ENCODE data around the gene BNC2.

BNC2 gene

DNA sequence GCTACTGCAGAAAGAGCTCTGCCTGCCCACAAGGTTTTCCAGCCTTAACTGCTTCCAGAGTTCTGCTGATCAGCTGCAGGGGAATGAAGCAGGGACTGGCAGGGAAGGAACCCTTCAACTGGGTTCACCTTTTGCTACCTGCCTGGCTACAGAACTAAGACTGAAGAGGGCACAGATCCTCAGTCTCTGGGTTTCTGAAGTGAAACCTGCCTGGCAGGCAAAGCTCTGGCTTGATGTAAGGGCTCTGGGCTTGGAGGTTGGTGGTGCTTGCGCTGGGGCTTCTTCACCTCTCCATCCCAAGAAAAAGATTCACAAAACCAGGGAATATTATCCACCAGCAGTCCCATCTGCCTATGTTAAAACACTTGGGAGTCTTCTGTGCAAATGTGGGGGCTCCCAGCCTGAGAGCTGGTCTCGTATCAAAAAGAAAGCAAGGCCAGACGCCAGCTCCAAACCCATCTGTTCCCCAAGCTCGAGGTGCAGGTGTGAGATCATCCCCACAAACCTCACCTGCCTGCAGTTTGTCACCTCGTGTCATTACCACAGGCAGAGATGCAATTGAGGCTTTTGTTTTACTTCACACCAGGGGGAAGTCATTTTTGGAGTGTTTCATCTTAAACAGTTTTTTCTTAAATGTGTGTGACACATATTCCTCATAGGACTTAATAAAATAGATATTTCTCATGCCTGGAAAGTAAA lies 58.3 kb downstream of the BNC2 start:
- no peak for DNase-seq

DNA sequence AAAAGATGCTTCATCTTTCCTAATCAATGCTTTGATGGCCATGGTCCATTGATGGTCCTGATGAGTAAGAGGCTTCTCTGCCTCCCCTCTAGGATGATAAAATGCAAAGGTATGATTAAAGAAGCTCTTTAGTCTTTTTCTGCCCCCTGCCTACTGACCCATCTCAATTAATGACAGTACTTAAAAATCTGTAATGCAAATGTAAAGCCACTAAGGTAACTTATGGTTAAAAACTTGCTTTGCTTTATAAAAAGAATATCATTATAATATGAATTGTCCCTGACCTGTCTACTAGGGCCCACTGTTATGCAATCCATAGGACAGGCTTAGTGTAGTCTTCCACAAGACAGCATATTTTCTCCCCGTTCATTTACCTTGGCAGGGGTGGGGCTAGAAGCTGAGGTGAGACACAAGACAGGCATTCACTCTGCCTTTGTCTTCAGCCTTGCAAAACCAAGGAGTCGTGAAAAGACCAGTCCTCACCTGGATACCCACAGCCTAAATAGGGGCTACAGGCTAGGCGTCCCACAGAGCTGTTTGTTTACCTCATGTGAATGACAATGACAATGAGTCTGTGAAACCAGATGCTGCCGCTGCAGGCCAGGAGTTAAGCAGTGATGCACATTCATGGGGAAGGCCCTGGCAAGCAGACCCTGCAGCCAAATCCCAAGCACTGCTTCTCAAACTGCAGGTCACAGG lies 60.4 kb downstream of the BNC2 start:
- DNase-seq: no peak

DNA sequence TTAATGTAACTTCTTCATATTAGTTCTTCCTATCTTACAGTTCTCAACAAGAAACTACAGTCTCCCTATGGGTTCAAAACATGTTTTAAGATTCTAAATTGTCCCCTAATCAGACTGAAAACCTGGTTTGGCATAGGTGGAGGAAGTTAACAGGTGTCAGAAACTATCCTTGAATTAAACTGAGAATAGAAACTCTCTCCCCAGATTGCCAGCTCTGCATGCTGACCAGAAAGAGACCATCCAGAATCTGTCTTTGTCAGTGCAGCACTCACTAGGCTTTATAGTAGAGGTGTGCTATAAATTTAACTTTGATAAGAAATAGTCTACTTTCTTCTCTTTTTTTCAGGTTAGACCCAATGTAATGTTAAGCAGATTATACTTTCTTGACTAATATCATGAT lies 63.8 kb downstream of the BNC2 start:
- DNase-seq: no peak

DNA sequence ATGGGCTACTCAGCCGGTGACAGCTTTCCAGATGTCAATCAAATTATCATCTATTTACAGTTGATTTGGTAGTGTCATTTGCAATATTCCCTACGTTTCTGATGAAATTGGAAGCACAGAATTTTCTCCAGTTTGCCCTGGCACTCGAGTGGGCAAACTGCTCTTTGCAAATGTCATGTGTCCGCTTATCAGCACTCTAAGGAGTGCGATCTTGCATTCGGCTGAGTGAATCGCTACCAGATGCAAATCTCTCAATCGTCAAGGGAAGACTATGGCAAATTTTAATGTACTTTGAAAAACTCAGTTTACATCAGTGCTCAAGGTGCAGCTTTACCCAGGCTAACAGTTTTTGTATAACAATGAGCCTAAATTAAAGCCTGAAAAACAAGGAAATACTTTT lies 66.8 kb downstream of the BNC2 start:
- no peak for DNase-seq

DNA sequence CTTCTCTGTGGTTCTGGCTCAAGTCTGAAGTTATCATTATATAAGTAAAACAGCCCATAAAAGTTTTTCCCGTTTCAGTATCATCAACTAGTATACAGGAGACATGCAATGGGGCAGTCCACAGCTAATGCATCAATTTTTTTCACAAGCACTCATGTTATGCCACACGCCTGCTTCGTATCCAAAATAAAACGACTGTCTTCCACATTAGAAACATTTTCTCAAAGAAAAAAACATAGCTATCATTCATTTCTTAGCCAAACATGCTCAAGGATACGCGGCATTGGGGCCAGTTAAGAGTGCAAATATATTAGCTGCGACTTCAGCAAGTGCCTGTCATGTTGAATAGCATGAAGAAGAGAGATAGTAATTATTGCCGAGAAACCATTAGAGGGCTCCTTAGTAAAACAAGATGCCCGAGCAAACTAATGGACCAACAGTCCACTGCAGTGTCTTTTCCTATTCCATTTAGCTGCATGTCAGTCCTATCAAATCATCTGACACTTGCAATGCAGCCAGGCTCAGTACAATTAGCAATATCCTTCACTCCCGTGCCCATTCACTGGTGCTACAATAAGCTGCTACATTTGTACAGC lies 68.5 kb downstream of the BNC2 start:
- DNase-seq: no peak

DNA sequence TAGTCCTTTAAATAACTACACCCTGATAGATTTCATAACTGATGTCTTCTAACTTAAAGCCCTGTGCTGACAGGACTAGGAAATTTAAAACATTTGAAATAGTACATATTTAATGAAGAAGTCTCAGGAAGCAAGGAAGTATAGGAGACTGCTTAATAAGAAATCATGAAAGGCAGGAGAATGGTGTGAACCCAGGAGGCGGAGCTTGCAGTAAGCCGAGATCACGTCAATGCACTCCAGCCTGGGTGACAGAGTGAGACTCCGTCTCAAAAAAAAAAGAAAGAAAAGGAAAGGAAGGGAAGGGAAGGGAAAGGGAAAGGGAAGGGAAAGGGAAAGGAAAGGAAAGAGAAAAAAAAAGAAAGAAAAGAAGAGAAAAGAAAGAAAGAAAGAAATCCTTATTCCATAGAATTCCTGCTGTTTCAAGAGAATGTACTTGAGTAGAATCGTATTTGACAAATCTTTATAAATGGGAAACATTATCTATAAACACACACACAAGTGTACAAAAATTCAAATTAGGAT lies 74.1 kb downstream of the BNC2 start:
- DNase-seq: no peak

DNA sequence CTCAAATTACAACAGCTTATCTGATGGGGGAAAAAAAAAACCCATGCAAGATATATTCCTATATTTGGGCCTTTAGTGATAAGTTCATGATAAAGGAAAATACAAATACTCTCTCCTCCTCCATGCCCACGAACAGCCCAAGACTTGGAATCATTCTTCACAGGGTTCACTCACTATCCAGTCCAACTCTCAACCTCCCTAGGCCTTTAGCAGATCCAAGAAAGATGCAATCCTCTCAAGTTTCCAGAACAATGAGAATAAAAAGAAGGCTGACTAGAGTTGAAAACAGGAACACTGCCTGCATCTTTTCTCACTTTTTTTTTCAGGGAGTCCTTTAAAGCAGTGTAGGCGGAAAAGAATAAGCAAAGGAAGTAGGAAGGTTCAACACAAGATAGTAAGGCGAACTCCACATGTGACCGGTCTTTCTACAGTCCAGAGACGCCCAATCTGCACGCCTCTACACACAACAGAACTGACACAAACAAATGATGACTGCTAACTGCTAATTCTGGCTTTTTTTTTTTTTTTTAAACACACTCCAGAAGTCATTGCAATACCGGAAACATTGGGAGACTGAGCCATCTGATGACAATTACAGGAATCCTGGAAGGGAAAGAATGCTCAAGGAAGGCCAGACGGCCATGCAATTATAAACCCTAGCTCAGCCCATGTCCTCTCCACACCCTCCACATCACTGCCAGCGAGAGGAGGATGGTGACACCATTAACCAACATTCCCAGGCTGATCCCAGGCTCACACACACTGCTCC lies 75.4 kb downstream of the BNC2 start:
- peak in 2 of 4 experiments; percentile 1 to 4 for DNase-seq

DNA sequence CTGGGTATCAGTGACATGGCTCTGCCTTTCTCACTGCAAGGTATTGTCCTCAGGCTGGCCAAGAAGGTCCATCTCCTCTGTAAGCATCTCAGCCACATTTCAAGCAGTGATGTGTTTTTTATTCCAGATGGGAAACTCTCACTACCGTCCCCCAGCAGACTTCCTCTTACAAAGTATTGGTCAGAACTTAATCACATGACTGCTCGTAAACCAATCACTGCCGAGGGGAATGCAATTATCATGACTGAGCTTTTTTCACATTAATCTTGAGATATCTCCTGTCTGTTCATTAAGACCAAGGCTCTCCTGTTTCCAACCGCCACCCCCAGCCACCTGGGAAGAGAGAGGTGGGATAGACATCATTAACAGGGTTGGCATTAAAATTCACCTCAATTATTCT lies 76.4 kb downstream of the BNC2 start:
- DNase-seq: no peak

DNA sequence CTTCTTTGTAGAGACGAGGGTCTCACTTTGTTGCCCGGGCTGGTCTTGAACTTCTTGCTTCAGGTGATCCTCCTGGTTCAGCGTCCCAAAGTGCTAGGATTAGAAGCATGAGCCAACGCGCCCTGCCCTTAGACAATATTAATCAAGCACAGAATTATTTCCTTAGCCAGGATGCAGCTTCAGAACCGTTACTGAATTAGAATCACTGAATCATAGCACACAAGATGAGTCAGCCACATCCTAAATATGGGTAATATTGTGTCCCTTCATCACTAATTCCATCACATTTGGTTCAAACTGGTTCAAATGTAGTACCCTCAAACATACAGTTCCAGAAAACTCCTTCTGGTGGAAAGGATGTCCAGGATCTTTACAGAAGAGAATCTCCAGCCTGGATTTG lies 82.7 kb downstream of the BNC2 start:
- no peak for DNase-seq

DNA sequence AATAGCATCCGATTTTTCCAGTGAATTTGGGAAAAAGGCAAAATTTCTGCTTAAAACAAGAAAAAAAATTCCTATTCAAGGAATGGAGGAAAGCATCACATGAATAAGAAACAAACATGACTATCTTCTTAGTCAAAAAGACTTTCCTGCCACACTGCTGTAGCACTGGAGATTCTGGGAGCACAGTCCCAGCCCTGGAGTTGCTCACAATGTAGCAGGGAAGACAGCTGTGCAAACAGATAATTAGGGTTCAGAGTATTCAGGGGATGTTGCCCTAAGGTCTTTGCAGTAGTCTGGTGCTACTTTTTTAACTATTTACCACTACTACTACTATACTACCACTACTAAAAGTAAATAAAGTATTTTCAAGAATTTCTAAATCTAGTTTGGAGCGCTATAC lies 86.5 kb downstream of the BNC2 start:
- DNase-seq: no peak

DNA sequence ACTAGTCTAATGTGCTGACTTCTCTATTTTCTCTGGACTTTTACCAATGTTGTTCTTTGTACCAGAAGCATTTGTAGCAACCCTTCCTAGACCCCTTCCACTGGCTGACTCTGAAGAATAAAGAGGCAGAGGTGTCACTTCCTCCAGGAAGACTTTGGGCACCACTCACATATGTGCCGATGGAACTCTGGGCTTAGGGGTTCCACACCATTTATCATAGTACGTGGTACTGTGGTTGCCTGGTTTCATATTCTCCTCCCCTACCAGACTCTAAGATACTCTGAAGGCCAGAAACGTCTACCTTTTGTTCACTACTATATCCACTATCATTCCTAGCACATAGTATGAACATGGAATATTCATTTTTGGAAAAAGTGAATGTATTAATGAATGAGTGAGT lies 88.0 kb downstream of the BNC2 start:
- DNase-seq: no peak

DNA sequence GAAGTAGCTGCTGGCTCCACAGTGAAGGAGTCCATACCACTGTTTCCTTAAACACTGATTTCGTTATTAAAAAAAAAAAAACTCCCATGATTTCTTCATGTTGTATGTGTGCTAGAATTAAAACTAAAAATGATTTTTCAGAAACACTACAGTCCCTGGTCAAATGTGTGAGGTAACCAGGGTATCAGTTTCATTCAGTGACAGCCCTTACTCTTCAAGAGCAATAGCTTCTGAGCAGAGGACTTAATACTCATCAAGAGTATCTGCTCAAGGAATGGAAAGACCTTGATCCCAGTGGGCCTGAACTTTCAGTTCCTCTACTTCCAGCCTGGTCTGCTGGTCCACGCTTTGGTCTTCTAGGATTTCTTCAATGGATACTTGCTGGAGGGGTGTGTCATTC lies 95.1 kb downstream of the BNC2 start:
- no peak for DNase-seq

DNA sequence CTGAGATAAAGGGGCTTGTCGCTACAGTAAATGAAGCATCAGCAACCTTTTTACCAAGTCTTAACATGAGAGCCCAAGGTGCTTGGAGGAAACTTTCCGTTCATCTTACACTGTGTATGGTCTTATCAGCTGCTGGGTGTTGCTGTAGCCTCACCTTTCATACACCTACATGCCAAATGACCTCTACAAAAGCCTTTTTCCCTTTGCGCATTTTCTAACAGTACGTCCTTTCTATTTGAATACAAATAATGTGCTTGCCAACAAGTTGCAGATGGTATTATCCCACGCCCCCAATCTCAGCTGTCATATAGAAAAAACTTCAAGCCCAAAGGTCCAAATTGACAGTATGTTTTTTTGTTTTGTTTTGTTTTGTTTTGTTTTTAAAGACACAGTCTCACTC lies 96.9 kb downstream of the BNC2 start:
- DNase-seq: no peak

DNA sequence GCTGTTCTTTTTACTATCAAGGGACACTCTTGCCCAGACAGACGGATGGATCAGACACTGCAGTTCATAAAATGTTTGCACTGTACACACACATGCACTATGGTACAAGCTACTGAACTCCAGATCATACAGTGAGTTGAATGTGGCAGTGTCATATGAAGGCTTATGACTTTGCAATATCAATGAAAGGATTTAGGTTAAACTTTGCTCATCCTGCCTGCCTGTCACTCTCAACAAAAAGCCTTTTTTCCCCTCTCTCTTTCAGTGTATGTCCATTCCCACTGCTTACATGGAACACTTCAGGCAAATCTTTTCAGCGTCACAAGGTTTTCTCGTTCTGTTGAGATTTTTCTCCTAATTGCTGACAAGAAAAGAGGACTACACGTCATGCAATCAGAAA lies 97.4 kb downstream of the BNC2 start:
- DNase-seq: no peak

DNA sequence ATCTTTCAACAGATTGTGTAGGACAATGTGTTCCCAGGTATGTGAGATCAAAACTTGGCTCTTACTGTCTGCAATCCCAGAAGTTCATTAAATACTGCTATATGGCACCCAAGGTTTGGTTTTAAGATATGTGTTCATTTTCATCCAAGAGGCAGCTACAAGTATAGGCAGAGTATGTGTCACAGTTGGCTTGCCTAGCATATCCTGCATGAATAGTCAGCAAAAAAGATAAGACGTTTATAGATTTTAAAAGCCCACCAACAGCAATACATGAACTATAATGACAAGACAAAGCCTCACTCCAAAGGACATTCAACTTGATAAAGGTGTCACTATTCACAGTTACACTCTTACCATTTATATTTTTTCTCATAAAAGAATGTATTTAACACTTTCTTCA lies 99.1 kb downstream of the BNC2 start:
- DNase-seq: no peak

DNA sequence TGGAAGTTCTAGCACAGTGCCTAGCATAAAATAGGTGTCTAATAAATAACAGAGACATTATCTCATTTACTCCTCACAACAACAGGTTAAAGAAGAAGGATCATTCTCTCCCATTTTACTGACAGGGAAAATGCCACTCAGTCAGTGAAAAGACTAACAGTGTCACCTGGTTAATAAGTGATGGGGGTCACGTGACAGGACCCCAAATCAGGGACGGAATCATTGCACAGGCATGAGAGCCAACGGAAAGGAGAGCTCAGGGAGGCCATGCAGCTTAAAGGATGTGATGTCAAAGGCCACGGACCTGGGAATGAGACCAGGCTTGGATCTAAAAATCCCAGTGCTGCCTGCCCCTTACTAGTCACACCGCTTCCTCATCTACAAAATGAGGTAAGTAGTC lies 101.2 kb downstream of the BNC2 start:
- DNase-seq: no peak

DNA sequence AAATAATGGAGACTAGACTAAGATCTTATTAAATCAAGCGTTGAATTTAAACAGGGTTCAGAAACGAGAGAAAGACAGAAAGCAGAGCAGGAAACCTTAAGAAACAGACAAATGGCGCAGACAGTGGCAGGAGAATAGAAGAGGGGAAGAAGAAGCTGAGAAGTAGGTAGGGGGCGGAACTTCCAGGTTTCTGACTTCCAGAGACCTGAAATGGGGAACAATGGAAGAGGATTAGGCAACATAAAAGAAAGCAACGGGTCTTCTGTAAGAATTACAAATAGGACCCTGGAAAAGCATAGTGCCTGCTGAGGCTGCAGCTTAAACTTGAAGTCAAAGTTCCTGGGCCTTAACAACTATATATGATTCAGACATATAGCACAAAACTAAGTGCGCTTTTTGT lies 101.7 kb downstream of the BNC2 start:
- no peak for DNase-seq

DNA sequence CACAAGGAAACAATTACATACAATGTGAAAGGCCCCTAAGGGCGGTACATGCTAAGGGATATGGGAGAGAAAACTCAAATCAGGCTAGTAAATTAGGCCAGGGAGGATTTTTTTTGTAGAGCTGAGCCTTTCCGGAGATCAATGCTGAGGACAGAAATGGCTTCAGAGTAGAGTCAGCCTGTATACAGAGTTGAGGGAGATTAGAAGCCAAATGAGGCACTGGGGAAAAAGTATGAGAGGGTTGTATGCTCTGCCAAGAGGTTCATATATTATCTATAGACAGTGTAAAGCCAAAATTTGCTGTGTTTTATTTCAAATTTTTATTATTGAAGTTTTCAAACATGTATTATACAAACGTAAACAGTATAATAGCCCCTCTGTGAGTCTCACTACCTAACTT lies 103.1 kb downstream of the BNC2 start:
- DNase-seq: no peak

DNA sequence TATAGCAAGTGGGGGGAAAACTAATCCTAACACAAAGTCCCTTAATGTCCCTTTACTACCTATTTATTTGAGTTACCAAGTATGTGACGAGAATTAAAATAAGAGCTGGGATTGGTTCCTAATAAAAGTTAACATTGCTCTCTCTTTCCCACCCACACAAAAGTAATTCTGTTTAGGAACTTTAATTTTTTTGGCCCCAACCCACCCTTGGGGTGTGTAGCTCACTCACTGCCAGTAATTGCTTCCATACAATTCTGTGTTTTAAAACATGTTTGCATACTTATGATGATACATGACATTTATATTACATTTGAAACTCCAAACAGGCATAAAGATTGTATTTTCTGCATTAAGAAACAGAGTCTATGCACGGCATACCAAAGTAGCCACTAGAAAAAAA lies 106.5 kb downstream of the BNC2 start:
- no peak for DNase-seq

DNA sequence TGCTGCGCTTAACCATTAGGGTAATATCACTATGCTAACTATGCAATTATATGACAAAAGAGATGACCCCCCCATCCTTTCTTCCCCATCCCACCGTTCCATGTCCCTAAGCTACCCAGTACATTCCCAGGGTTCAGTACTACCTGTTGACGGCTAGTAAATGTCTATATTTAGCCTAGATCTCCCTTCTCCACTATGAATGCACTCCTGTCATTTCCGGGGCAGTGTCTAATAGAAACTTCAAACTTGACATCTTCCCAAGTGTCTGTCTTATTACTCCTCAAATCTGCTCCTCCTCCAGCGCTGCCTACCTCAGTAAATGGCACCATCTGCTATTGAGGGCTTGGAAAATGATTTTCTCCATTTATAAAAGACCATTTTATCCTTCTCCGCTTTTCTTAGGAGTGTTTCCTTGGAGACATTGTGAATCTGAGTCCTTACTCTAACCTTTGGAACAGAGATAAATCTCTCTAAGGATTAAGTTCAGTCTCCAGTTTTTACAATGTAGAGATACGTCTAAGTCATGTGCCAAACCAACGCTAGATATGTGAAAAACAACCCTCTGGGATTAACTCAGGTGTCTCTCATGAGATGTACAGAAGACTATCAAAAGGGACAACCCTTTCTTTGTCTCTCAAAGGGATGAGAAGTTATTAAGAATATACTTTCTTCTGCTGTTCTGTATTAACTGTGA lies 114.9 kb downstream of the BNC2 start:
- DNase-seq: no peak

DNA sequence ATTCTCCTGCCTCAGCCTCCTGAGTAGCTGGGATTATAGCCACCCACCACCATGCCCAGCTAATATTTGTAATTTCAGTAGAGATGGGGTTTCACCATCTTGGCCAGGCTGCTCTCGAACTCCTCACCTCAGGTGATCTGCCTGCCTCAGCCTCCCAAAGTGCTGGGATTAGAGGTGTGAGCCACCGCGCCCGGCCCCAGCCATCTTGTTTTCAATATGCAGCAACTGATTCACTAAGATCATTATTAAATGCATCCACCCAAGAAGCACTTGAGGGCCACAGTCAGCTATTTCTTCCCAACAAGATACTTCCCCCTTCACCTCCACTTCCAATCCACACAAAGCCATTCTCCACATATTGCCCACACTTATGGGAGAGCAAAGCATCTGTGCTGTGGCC lies 115.8 kb downstream of the BNC2 start:
- no peak for DNase-seq

DNA sequence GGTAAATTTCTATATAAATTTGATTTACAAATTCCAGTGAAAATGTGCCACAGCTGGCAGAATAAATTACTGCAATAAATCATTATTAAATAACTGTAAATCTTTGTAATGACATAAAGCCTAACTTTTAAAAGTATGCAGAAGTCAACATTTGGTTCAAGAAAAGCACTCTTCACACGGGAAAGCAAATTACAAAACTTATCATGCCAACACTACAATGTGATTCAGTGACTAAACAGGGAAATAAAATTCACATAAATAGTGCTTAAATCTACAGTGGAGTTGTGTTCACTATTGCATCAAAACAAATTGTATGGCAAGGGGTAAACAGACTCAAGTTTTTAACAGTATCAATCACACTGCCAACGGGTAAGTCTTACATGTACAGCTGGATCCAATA lies 117.2 kb downstream of the BNC2 start:
- DNase-seq: no peak

DNA sequence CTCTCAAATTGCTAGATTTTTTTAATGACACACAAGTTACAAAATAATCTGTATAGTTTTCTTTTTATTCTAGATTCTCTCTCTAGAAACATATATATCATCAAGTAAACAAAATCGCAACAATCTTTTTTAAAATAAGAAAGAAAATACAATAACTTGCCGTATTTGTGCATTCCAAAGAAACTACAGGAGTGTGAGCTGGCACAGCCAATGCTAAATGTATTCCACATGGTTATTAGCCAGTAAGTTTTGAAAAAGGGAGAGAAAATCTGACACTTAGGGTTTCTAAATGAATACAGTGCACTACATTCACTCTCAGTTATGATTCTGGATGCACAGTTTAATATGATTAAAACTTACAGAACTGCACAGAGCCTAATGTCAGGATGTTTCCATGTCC lies 117.9 kb downstream of the BNC2 start:
- DNase-seq: no peak

All from suppressor macrophage (primary cell).